NCI-H2029 (cell line): ENCODE results near the gene HSBP1L1.

Experiments
- DNase-seq: peaks from one replicate; lab custom pipeline; 2025; lab: John Stamatoyannopoulos, UW

The HSBP1L1 gene

GRCh38 chr18:79945118-79946042 is 19.1 kb upstream of the HSBP1L1 start:
- no peak for DNase-seq

DNA sequence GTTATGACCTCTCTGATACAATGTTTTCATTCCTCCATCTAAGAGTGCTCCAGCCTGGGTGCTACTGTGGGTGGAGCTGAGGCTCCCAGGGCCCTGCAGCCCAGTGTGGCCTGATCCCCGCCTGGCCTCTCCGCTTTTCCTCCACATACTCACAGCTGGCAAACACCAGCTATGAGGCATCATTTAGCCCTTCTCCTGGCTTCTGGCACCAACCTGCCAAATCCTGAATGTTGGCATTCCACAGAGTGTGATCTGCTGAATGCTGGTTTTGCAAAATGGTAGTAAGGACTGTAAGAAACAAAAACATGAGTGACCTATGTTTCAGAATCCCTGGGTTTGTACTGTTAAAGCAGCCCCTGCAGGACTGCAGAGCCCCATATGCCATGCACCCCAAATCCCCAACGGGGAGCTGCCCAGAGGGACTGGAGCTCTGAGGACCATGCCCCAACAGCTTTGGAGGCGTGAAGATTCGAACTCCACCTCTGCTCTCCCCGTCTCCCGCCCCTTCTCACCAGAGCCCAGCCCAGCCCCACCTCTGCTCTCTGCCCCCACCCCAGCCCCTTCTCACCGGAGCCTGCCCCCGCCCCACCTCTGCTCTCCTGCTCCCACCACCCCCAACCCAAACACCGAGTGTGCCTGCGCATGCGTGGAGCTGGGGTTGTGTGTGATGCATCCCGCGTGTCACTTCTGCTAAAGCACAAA is 17.2 kb upstream of the HSBP1L1 start:
- DNase-seq: no peak

GRCh38 chr18:79947881-79948610 is 16.4 kb upstream of the HSBP1L1 start:
- DNase-seq: no peak

DNA sequence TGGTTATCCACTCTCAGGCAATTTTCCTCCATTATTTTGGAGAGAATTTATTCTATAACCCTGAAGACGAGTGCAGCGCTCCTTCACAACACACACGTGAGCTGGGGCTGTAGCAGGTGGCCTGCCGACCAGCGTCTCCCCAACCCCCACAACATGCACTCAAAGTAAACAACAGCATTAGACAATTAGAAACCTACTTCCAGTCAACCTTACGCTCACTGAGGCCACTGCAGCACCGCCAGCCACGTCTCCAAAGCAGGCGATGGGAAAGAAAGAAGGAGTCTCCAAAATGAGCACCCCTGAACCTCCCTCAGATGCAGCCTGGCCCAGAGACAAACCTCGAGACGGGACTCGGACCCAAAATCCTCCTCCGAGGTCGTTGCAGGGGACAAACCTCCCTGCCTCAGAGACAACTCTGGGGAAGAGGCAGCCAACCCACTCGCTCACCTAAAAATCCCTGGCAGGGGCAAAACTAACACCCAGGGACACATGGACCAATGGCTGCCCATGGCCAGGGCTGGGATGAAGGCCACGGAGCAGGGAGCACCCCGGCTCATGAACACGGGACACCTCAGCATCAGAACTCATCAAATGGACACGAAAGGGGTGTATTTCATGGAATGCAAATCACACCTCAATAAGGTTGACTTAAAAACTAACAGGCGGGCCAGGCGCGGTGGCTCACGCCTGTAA is 15.6 kb upstream of the HSBP1L1 start:
- no peak for DNase-seq

GRCh38 chr18:79949697-79950487 is 14.6 kb upstream of the HSBP1L1 start:
- no peak for DNase-seq

DNA sequence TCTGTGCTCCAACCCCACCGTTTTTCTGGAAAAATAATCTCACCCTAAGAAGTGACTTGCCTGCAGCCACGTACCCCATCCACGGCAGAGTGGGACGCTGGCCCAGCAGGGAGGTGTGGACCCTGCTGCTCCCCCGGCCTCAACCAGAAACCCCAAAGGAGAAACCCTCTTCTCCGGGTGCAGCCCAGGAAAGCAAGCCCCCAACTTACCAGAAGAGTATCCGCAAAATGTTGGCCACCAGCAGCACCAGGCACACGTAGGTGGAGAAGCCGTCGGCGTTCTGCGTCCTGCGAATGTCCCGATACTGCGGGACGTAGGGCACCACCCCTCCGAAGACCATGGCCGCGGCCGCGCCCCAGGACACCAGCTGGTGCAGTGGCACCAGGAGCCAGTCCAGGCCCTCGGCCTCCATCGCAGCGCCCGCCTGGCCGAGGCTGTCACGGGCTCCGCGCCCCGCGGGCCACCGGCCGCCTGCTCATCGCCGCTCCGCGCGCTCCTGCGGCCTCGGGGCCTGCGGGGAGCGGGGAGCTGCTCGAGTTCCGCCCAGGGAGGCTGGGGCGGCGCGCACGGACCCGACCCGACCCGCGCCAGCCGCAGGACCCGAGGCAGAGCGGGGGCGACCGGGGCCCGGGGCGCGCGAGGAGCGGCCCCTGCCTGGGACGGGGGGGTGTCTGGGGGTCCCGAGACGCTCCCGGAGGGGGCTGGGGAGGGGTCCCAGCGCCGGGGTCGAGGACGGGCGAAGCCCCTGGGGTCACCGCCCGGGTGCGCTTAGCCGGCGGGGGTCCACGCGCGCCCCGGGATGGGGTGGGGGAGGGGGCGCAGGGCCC is 13.7 kb upstream of the HSBP1L1 start:
- DNase-seq: no peak

- DNase-seq: no peak
These were observed 12.6 kb upstream of the HSBP1L1 start, which contains the start of gene SLC66A2 for GRCh38 chr18:79951545-79952455. SLC66A2 (minus strand) TSS chr18:79951653; CDS start chr18:79950926, 727 bp downstream.

DNA sequence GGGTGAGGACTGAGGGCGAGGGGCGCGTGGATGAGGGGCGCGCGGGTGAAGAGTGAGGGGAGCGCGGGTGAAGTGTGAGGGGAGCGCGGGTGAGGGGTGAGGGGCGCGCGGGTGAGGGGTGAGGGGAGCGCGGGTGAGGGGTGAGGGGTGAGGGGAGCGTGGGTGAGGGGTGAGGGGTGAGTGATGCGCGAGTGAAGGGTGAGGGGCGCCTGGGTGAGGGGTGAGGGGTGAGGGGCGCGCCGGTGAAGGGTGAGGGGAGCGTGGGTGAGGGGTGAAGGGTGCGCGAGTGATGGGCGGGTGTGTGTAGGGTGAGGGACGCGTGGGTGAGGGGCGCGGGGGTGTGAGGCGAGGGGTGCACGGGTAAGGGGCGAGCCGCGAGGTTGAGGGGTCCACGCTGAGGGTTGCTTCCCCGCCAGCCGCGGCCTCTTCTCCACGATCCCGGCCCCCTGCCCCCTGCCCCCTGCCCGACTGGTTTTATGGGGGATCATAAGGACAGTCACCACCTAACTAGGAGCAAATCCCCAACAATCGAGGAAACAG is 11.9 kb upstream of the HSBP1L1 start:
- DNase-seq: no peak

DNA sequence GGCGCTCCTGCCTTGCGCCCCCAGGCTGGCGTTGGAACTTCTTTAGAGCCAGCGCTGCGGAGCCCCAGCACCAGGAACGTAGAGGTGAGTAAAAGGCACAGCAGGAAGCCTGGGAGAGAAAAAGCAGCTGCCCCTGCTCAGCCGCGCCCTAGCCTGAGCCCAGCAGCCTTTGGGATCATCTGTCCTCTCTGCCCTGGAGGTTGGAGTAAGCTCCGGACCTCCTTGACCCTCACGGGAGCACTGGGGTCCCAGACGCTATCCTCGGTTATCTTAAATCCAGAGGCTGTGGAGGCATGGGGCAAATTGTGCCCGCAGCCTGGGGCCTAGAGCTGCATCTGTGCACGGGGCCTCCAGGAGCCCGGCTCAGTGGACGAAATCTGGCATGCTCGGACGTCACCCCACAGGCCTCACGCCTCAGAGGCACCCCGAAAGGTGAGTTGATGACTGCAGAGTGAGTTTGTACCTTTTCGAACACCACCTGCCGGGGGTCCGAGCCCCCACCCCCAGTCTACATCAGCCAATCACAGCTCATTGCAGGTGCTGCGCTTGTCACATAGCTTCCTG is 11.4 kb upstream of the HSBP1L1 start:
- DNase-seq: no peak

DNA sequence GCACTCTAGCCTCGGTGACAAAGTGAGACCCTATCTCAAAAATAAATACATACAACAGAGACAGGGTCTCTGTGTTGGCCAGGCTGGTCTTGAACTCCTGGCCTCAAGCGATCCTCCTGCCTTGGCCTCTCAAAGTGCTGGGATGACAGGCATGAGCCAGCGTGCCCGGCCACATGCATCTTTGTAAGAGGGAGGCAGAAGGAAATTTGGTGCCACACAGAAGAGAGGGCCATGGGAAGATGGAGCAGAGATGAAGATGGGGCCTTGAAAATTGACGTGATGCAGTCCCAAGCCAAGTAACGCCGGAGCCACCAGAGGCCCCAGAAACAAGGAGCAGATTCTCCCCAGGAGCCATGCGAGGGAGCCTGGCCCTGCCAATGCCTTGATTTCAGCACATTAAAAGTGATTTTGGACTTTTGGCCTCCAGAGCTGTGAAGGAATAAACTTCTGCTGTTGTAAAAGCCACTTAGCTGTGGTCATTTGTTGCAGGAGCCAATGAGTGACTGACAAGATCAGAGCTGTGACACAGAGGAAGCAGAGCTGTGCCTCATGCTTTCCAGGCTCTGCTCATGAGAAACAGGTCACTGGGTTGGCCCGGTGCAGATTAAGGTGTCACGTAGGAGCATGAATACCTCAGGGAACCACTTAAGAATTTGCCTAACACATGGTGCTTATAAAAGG is 10.3 kb upstream of the HSBP1L1 start:
- DNase-seq: no peak

GRCh38 chr18:79954791-79955190 is 9.7 kb upstream of the HSBP1L1 start:
- no peak for DNase-seq

GRCh38 chr18:79955302-79956075 is 9.0 kb upstream of the HSBP1L1 start:
- DNase-seq: no peak

GRCh38 chr18:79956276-79956675 is 8.2 kb upstream of the HSBP1L1 start:
- DNase-seq: no peak

DNA sequence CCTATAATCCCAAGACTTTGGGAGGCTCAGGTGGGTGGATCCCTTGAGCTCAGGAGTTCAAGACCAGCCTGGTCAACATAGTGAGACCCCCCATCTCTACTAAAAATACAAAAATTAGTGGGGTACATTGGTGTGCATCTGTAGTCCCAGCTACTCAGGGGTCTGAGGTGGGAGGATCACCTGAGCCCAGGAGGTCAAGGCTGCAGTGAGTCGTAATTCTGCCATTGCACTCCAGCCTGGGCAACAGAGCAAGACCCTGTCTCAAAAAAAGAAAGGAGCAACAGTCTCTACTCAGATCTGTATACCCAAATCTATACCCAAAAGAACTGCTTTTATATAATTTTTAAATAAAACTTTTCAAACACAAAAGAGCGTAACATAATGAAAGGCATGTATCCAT is 5.5 kb upstream of the HSBP1L1 start:
- DNase-seq: no peak

DNA sequence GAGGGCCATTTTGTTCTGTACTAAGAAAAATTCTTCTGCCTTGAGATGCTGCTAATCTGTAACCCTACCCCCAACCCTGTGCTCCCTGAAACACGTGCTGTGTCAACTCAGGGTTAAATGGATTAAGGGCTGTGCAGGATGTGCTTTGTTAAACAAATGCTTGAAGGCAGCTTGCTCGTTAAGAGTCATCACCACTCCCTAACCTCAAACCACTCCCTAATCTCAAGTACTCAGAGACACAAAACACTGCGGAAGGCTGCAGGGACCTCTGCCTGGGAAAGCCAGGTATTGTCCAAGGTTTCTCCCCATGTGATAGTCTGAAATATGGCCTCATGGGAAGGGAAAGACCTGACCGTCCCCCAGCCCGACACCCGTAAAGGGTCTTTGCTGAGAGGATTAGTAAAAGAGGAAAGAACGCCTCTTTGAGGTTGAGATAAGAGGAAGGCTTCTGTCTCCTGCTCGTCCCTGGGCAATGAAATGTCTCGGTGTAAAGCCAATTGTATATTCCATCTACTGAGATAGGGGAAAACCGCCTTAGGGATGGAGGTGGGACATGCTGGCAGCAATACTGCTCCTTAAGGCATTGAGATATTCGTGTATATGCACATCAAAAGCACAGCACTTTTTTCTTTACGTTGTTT is 4.2 kb upstream of the HSBP1L1 start:
- peak; percentile 14 for DNase-seq

DNA sequence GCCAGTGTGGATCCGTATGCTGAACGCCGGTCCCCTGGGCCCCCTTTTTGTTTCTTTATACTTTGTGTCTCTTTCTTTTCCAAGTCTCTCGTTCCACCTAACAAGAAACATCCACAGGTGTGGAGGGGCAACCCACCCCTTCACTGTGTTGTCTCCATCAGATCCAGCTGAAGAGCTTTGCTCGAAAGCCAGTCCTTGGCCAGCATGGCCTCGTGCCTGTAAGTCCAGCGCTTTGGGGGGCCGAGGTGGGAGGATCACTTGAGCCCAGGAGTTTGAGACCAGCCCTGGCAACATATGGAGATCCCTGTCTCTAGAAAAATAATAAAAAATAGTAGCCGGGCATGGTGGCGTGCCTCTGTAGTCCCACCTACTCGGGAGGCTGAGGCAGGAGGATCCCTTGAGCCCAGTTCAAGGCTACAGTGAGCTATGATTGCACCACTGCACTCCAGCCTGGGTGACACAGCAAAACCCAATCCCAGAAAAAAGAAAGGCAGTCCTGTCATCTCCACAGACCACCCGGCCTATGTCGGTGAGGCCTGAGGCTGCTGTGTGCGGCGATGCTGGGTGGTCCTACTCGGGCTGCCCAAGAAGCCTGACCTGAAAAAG is 3.4 kb upstream of the HSBP1L1 start:
- DNase-seq: no peak
